Activated naive CD4-positive, alpha-beta T cell treated with anti-CD3 and anti-CD28 coated beads, Interleukin-2, amount 50 U/mL, for 72 hours (primary cell): ENCODE results near the gene OTUB2. TPM values are rescaled to one million over a fixed set of nuclear protein-coding genes. Genes with fewer than 3 reads are reported as not detected.

Experiments
- ATAC-seq, 2 donors: fragments of 150-1000 bp; cut with Tn5 transposase; 2 replicates each; pipeline ENCODE4 v1.10.0; 2021; ENCODE audit warnings: mild to moderate bottlenecking in 2 of 2, moderate library complexity in 2 of 2
- DNase-seq, 2 donors: peaks; one replicate each; pipeline ENCODE4 v3.0.0; 2021 to 2022; ENCODE audit warnings: low spot score in 2 of 2
- H3K27ac Mint-ChIP-seq, 2 donors: one replicate each; pipeline ENCODE4 v1.8.0; 2022; ENCODE audit warnings: mild to moderate bottlenecking in 2 of 2, mixed read lengths in 2 of 2
- H3K36me3 Mint-ChIP-seq, 2 donors: one replicate each; pipeline ENCODE4 v1.8.0; 2022; ENCODE audit warnings: mixed read lengths in 2 of 2
- H3K9me3 Mint-ChIP-seq, 2 donors: one replicate each; pipeline ENCODE4 v1.8.0; 2022; ENCODE audit warnings: mixed read lengths in 2 of 2
- total RNA-seq, 2 donors: library from RNA; stranded (reverse); gene quantifications; one replicate each; pipeline ENCODE4 v1.2.3, GENCODE V29; 2022

The OTUB2 gene
- total RNA-seq, 2 donors from 2014 or later = 1.2 to 2.3 TPM

GRCh38 chr14:94081386-94081820 lies 55.3 kb downstream of the OTUB2 start:
- DNase-seq (no peak), ATAC-seq (peak; percentile 36 to 39)
- peaks cover 40 to 56% of the 10 kb centered on the region in 2 donors for H3K36me3 Mint-ChIP-seq
- peak overlapping the region; percentile 95 to 99 for H3K27ac Mint-ChIP-seq
- peaks cover 0 to 5% of the 10 kb centered on the region in 2 donors for H3K9me3 Mint-ChIP-seq

GRCh38 chr14:94087891-94088290 lies 61.8 kb downstream of the OTUB2 start:
- Mint-ChIP-seq H3K36me3 (peaks cover 4 to 12% of the 10 kb centered on the region in 2 donors), H3K9me3 (peaks cover 0 to 5% of the 10 kb centered on the region in 2 donors), H3K27ac (no peak overlapping the region)
- ATAC-seq (no peak), DNase-seq (no peak)

GRCh38 chr14:94088516-94088915 lies 62.4 kb downstream of the OTUB2 start:
- H3K36me3 Mint-ChIP-seq = peaks cover 0 to 6% of the 10 kb centered on the region in 2 donors
- ATAC-seq = no peak
- no peak for DNase-seq
- peaks cover 0 to 5% of the 10 kb centered on the region in 2 donors for H3K9me3 Mint-ChIP-seq
- H3K27ac Mint-ChIP-seq = no peak overlapping the region

GRCh38 chr14:94089479-94089878 lies 63.3 kb downstream of the OTUB2 start:
- Mint-ChIP-seq H3K36me3 (peaks cover 0 to 6% of the 10 kb centered on the region in 2 donors), H3K27ac (no peak overlapping the region), H3K9me3 (peaks cover 0 to 5% of the 10 kb centered on the region in 2 donors)
- ATAC-seq (no peak), DNase-seq (no peak)

GRCh38 chr14:94093418-94093817 lies 67.3 kb downstream of the OTUB2 start:
- ATAC-seq (no peak), DNase-seq (no peak)
- Mint-ChIP-seq H3K27ac (no peak overlapping the region), H3K36me3 (no peaks in the 10 kb centered on the region), H3K9me3 (no peaks in the 10 kb centered on the region)

- Mint-ChIP-seq H3K9me3 (no peaks in the 10 kb centered on the region), H3K36me3 (no peaks in the 10 kb centered on the region), H3K27ac (peak overlapping the region in 1 of 2 donors; percentile 70)
- ATAC-seq (no peak), DNase-seq (no peak)
These were observed 71.0 kb downstream of the OTUB2 start for GRCh38 chr14:94097091-94097490.

Other genes with a start within 250 kb of the OTUB2 start
- gene PRIMA1, start 237.9 kb upstream of the OTUB2 start, total RNA-seq = not detected
- not detected for gene FAM181A, start 99.0 kb upstream of the OTUB2 start, total RNA-seq
- gene ASB2, start 49.8 kb upstream of the OTUB2 start, total RNA-seq = 10 to 100 TPM; 12.9 to 50.0 TPM
- gene CCDC197, start 29.0 kb upstream of the OTUB2 start, total RNA-seq = under 1 TPM; 0.20 to 0.49 TPM
- 100 to 1,000 TPM; 182 to 210 TPM for gene DDX24, start 54.9 kb downstream of the OTUB2 start, total RNA-seq
- gene IFI27L1, start 55.0 kb downstream of the OTUB2 start, total RNA-seq = 10 to 100 TPM; 48.0 to 51.4 TPM
- 1 to 10 TPM; 2.5 to 3.0 TPM for gene IFI27, start 84.4 kb downstream of the OTUB2 start, total RNA-seq
- gene IFI27L2, start 103.3 kb downstream of the OTUB2 start, total RNA-seq = 10 to 100 TPM; 67.3 to 67.8 TPM
- 1 to 10 TPM; 6.5 to 8.7 TPM for gene PPP4R4, start 148.0 kb downstream of the OTUB2 start, total RNA-seq